PFSK-1 (cell line): ENCODE measurements around the gene FAM83C.

Experiments
- FOXP2 ChIP-seq: optimal IDR thresholded peaks from 2 replicates; pipeline ENCODE3; 2011; ENCODE audit warnings: borderline replicate concordance, control low read depth, inconsistent platforms; ENCODE audit not compliant: insufficient read depth; ENCODE audit errors: extremely low read length, extremely low read depth
- POLR2AphosphoS5 ChIP-seq: IDR thresholded peaks from 2 replicates; pipeline ENCODE4 v1.6.1; 2012; ENCODE audit warnings: low read depth, mild to moderate bottlenecking, control low read depth, low read length, moderate library complexity
- REST ChIP-seq, 2 experiments: IDR thresholded peaks; 2 replicates each; pipeline versions ENCODE4 v1.6.1 to v1.8.0; 2011 to 2012; ENCODE audit warnings: low read depth in 2 of 2, low read length in 2 of 2, control low read depth in 1 of 2, inconsistent platforms in 1 of 2, mild to moderate bottlenecking in 1 of 2, moderate library complexity in 1 of 2; ENCODE audit not compliant: insufficient read depth in 1 of 2
- SIN3A ChIP-seq: IDR thresholded peaks from 2 replicates; pipeline ENCODE4 v1.6.1; 2012; ENCODE audit warnings: mild to moderate bottlenecking, low read length, moderate library complexity, borderline replicate concordance; ENCODE audit not compliant: insufficient read depth
- TAF1 ChIP-seq: IDR thresholded peaks from 2 replicates; pipeline ENCODE4 v1.6.1; 2012; ENCODE audit warnings: low read length, control low read depth, borderline replicate concordance; ENCODE audit not compliant: insufficient read depth

The FAM83C gene

DNA sequence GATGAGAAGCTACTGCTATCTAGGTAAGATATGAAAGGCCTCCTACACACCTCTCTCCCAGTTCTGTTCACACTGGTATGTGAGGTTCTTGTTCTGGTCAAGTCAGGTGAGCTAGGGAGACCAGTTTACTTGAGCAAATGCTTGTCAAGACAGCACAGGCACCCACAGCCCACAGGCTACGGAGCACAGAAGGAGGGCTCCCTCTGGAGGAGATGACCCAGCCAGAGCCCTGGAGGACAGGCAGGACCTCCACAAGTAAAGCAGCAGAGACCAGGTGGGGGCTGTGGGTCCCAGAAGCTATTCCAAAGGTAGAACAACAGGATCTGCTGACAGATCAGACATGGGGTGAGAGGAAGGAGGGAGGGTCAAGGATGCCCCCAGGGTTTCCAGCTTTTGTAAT is 27.5 kb downstream of the FAM83C start:
- TF ChIP-seq POLR2AphosphoS5, result no peak
- no peak for TF ChIP-seq FOXP2
- TF ChIP-seq TAF1, result no peak
- no peak for TF ChIP-seq REST (IDR thresholded peaks at IDR 0.05; ENCODE audit: insufficient read depth in 1 of 2, low read depth in 2 of 2, low read length in 2 of 2)
- TF ChIP-seq SIN3A, result no peak

DNA sequence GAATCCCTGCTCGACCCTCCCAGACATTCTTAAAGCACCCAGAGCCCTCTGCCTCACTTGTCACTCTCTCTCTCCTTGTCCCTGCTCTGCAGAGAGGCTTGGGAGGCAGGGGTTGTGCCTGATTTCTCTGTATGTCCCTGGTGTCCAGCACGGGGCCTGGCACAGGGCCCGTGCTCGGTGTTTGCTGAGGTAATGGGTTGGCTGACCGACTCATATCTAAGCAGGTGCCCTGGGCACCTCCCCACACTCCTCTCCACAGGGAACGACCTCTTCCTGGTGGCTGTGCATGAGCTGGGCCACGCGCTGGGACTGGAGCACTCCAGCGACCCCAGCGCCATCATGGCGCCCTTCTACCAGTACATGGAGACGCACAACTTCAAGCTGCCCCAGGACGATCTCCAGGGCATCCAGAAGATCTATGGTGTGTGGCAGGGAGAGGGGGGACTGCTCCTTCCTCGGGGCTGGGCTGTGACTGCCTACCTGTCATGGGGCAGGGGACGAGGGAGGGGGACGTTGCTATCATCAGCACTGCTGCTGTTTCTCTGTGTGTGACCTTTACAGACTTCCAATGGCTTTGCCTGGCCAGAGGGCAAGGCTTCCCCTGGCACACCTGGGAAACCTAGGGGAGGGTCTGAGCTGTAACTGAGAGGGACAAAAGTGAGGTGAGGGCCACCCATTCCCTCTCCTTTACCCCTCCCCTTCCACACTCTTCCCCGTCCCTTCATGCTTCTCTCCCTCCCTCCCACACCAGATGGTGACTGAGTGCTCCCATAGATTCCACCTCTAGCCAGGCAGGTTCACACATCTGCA is 28.5 kb downstream of the FAM83C start:
- TF ChIP-seq REST (IDR thresholded peaks at IDR 0.05; ENCODE audit: insufficient read depth in 1 of 2, low read depth in 2 of 2, low read length in 2 of 2) (no peak), SIN3A (no peak), TAF1 (no peak), FOXP2 (no peak), POLR2AphosphoS5 (no peak)

- TF ChIP-seq REST (IDR thresholded peaks at IDR 0.05; ENCODE audit: insufficient read depth in 1 of 2, low read depth in 2 of 2, low read length in 2 of 2) (no peak), SIN3A (no peak), TAF1 (no peak), POLR2AphosphoS5 (no peak), FOXP2 (no peak)
These were observed 31.8 kb downstream of the FAM83C start for GRCh38 chr20:35260426-35260825.

GRCh38 chr20:35257175-35257909 is 34.9 kb downstream of the FAM83C start:
- TF ChIP-seq REST (IDR thresholded peaks at IDR 0.05; ENCODE audit: insufficient read depth in 1 of 2, low read depth in 2 of 2, low read length in 2 of 2) (peak; percentile 34 to 85; a peak in 2 of 4 replicates), POLR2AphosphoS5 (no peak)
